Right forelimb (tissue), 1 donor: Measurements from ENCODE around the gene PHLDA3.

Experiments used
- DNase-seq: peaks from one replicate; pipeline ENCODE4 v3.0.0-alpha.2; 2018

PHLDA3 gene

GRCh38 chr1:201427963-201428362 lies 41.0 kb downstream of the PHLDA3 start:
- no peak for DNase-seq

- no peak for DNase-seq
Measured at GRCh38 chr1:201426479-201427310, 42.3 kb downstream of the PHLDA3 start.

GRCh38 chr1:201424146-201424545 lies 44.8 kb downstream of the PHLDA3 start:
- DNase-seq: no peak

- no peak for DNase-seq
Measured at GRCh38 chr1:201423655-201424054, 45.3 kb downstream of the PHLDA3 start.

GRCh38 chr1:201422436-201423030 lies 46.5 kb downstream of the PHLDA3 start:
- DNase-seq: no peak

GRCh38 chr1:201422026-201422425 lies 47.0 kb downstream of the PHLDA3 start:
- no peak for DNase-seq

- DNase-seq: no peak
Measured at GRCh38 chr1:201421041-201421440, 47.9 kb downstream of the PHLDA3 start.

- DNase-seq: no peak
Measured at GRCh38 chr1:201420608-201421002, 48.4 kb downstream of the PHLDA3 start.

GRCh38 chr1:201419746-201420607 lies 49.0 kb downstream of the PHLDA3 start:
- no peak for DNase-seq

GRCh38 chr1:201419256-201419655 lies 49.7 kb downstream of the PHLDA3 start:
- no peak for DNase-seq

- no peak for DNase-seq
Measured at GRCh38 chr1:201418461-201418860, 50.5 kb downstream of the PHLDA3 start.
